GM13977 (cell line): ENCODE data around the gene ITGB1BP1.

ENCODE experiments used
- DNase-seq: peaks from one replicate; pipeline ENCODE4 v3.0.0; 2012; ENCODE audit warnings: low spot score
- CTCF ChIP-seq: IDR thresholded peaks from 2 replicates; pipeline ENCODE4 v1.5.1; 2012; ENCODE audit warnings: mild to moderate bottlenecking, control low read depth; ENCODE audit not compliant: insufficient read depth; ENCODE audit errors: extremely low read depth, missing control alignments
- in situ Hi-C: fragments of 300-500 bp; cut with MboI; formaldehyde crosslinking; loops from one replicate; pipeline ENCODE4 v1.12.0; 2022; ENCODE audit warnings: low sequenced_read_pairs, low pct_unique_long_range_greater_than_20kb, mixed read lengths, inconsistent platforms; ENCODE audit not compliant: unreplicated experiment

Gene ITGB1BP1

GRCh38 chr2:9380702-9381628 is 42.4 kb downstream of the ITGB1BP1 start:
- in situ Hi-C loops: no loop called here
- TF ChIP-seq CTCF: no peak
- no peak for DNase-seq

GRCh38 chr2:9379391-9379755 is 44.0 kb downstream of the ITGB1BP1 start:
- TF ChIP-seq CTCF: no peak
- in situ Hi-C loops: no loop called here
- no peak for DNase-seq

- no peak for DNase-seq
These were observed 44.6 kb downstream of the ITGB1BP1 start for GRCh38 chr2:9378433-9379390.

DNA sequence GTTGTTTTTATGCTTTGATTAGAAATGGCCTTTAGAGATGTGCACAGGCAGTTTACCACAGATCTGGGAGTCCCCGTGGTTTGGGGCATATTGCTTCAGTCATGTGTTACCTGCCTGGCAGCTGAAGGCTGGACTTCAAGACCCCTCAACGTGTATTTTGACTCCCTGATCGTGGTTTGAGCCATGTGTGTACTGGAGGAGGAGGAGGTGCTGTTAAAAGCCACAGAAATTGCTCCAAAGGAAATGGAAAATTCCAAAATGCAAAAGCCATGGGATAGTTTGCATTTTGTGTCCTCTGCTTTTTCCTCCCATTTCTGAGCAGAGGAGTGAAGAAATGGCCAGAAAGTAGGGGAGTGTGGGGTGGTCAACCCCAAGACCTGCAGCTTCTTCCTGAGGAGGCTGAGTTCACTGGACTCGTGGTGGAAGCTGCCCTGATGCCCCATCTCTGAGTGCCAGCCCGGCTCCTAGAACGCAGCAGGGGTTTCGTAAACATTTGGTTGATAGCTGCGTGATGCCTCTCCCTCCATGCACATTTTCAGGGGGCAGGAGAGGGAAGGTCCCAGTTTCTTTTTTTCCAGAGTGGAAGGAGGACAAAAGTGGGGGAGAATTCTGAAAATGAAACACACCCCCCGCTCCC is 45.7 kb downstream of the ITGB1BP1 start:
- DNase-seq: no peak
- in situ Hi-C loops: no loop called here
- TF ChIP-seq CTCF: no peak

More at GRCh38 chr2:9378433-9379390, 44.6 kb downstream of the ITGB1BP1 start:
- no peak for TF ChIP-seq CTCF
- in situ Hi-C loops: no loop called here

DNA sequence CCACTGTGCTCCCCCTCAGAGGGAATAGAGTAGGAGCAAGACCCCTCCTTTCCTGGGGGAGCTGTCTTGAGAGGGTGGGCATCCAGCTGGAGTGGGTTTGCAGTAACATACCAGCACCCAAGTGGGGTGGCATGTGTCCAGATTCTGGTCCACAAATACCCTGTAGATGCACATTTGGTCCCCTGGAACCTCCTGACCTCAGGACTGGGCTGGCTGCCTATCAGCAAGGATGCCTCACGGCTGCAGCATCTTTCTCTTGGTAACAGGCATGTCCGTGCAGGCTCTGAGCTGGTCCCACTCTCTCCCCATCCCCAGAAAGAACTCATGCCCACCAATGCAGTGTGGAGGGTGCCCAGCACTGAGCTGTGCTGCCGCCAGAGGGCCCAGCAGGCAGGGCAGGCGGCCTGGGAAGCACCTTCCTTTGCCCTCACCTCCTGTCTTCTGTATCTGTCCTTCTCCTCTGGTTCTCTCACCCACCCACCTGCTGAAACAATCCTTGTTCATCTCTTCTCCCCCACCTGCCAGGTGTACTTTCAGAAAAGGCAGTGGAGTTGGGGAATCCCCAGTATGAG is 47.4 kb downstream of the ITGB1BP1 start:
- no peak for DNase-seq
- TF ChIP-seq CTCF: peak; percentile 21
- in situ Hi-C loops: no loop called here

DNA sequence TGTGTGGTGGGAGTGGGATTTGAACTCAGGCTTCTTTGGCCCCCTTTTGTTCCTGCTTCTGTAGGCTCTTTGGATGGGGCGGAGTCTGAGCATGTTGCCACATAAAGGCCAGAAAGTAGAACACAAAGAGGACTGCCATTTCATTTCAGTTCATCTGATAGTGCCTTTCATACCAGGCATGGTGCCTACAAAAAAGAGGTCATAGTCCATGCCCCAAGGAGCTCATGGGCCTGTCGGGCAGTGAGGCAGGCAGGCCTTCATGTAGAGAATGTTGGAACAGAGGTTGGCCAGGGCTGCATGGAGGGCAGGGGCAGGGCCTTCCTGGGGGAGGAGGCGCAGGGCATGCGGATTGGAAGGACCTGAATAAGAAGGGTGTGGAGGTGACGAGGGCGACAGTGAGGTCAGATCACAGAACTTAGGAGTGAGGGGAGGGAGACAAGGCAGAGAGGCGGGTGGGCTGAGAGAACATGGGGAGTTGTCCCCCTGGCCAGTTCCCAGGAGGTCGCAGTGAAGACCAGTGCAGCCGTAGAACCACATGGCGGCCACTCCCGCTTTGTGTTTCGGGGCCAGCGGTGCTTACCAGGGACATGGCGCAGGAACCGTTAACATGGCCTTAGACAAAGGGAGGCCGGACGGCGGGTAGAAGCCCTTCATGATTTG is 49.1 kb downstream of the ITGB1BP1 start:
- no peak for TF ChIP-seq CTCF
- in situ Hi-C loops: no loop called here
- DNase-seq: no peak
